ENCODE measurements around the gene CCDC187. TPM values are rescaled to one million over a fixed set of nuclear protein-coding genes. Genes with fewer than 3 reads are reported as not detected.

Gene CCDC187
- total and polyA plus RNA-seq, 12 donors: 0.02 to 0.07 (median 0.03) TPM; not detected in 8

- TF ChIP-seq CTCF (IDR thresholded peaks at IDR 0.05): no peak
- Histone ChIP-seq H3K36me3 (no peaks in the 10 kb centered on the region), H3K27ac (no peak overlapping the region), H3K27me3 (peaks cover 0 to 18% (median 0%) of the 10 kb centered on the region in 7 donors), H3K9me3 (no peaks in the 10 kb centered on the region), H3K4me3 (no peak overlapping the region), H3K4me1 (no peaks in the 10 kb centered on the region)
- intact Hi-C loops (cut with DNase I): no loop called here
- ATAC-seq (no peak), DNase-seq (no peak)
- 80 to 84% methylated on average over 20 of the region's 20 CpGs for WGBS, 2 donors
Observed at GRCh38 chr9:136260936-136261472, 42.9 kb downstream of the CCDC187 start.

- TF ChIP-seq CTCF (IDR thresholded peaks at IDR 0.05): no peak
- intact Hi-C loops (cut with DNase I): no loop called here
- Histone ChIP-seq H3K27me3 (peaks cover 0 to 22% (median 0%) of the 10 kb centered on the region in 7 donors), H3K9me3 (no peaks in the 10 kb centered on the region), H3K4me3 (no peak overlapping the region), H3K4me1 (no peaks in the 10 kb centered on the region), H3K36me3 (no peaks in the 10 kb centered on the region), H3K27ac (no peak overlapping the region)
- DNase-seq (no peak), ATAC-seq (no peak)
- WGBS, 2 donors: 92 to 94% methylated on average over 10 of the region's 10 CpGs
Observed at GRCh38 chr9:136260521-136260920, 43.4 kb downstream of the CCDC187 start.

- DNase-seq: no peak
- WGBS, 2 donors: 90 to 91% methylated on average over 17 of the region's 17 CpGs
- Histone ChIP-seq H3K4me3 (no peak overlapping the region), H3K9me3 (no peaks in the 10 kb centered on the region), H3K27me3 (peaks cover 0 to 28% (median 0%) of the 10 kb centered on the region in 7 donors), H3K4me1 (peaks cover 0 to 6% (median 2%) of the 10 kb centered on the region in 9 donors), H3K27ac (no peak overlapping the region), H3K36me3 (no peaks in the 10 kb centered on the region)
- no peak for TF ChIP-seq CTCF (IDR thresholded peaks at IDR 0.05)
- no peak for ATAC-seq
- intact Hi-C loops (cut with DNase I): no loop called here
Observed at GRCh38 chr9:136259836-136260235, 44.1 kb downstream of the CCDC187 start.

- whole genome bisulfite sequencing, 2 donors: 69 to 75% methylated on average over 4 of the region's 4 CpGs
- peaks cover 0 to 28% (median 0%) of the 10 kb centered on the region in 7 donors for H3K27me3 ChIP-seq
- intact Hi-C loops (cut with DNase I): no loop called here
- TF ChIP-seq CTCF (IDR thresholded peaks at IDR 0.05): no peak
- H3K4me3 ChIP-seq: no peak overlapping the region
- peaks cover 0 to 9% (median 4%) of the 10 kb centered on the region in 9 donors for H3K4me1 ChIP-seq
- H3K9me3 ChIP-seq: no peaks in the 10 kb centered on the region
- no peak overlapping the region for H3K27ac ChIP-seq
- no peaks in the 10 kb centered on the region for H3K36me3 ChIP-seq
- DNase-seq: no peak
- ATAC-seq: no peak
Observed at GRCh38 chr9:136259517-136259813, 44.4 kb downstream of the CCDC187 start.

Data from heart right ventricle (tissue), 16 donors.